Stimulated activated memory B cell treated with anti-CD40 and anti-IgM and Interleukin-4, amounts not matched to agents 10 μg/mL and 1 μg/mL and 100 μg/mL, for 72 hours (primary cell): ENCODE measurements around the gene USP40.
"Not testable (repeated sequence)": the region's sequence is repeated elsewhere in the genome, so short reads cannot be mapped to it uniquely, and the experiment has no call there.

Source experiments
- ATAC-seq: fragments of 150-1000 bp; cut with Tn5 transposase; 2 replicates; pipeline ENCODE4 v1.10.0; 2021
- H3K27ac Mint-ChIP-seq: one replicate; pipeline ENCODE4 v1.8.0; 2022; ENCODE audit warnings: mild to moderate bottlenecking, mixed read lengths
- H3K27me3 Mint-ChIP-seq: one replicate; pipeline ENCODE4 v1.8.0; 2022; ENCODE audit warnings: mixed read lengths
- H3K36me3 Mint-ChIP-seq: one replicate; pipeline ENCODE4 v1.8.0; 2022; ENCODE audit warnings: mixed read lengths
- H3K4me1 Mint-ChIP-seq: one replicate; pipeline ENCODE4 v1.8.0; 2022; ENCODE audit warnings: mixed read lengths
- H3K4me3 Mint-ChIP-seq: one replicate; pipeline ENCODE4 v1.8.0; 2022; ENCODE audit warnings: mild to moderate bottlenecking, moderate library complexity, mixed read lengths
- H3K9me3 Mint-ChIP-seq: one replicate; pipeline ENCODE4 v1.8.0; 2022; ENCODE audit warnings: mixed read lengths

USP40 gene, protein sequence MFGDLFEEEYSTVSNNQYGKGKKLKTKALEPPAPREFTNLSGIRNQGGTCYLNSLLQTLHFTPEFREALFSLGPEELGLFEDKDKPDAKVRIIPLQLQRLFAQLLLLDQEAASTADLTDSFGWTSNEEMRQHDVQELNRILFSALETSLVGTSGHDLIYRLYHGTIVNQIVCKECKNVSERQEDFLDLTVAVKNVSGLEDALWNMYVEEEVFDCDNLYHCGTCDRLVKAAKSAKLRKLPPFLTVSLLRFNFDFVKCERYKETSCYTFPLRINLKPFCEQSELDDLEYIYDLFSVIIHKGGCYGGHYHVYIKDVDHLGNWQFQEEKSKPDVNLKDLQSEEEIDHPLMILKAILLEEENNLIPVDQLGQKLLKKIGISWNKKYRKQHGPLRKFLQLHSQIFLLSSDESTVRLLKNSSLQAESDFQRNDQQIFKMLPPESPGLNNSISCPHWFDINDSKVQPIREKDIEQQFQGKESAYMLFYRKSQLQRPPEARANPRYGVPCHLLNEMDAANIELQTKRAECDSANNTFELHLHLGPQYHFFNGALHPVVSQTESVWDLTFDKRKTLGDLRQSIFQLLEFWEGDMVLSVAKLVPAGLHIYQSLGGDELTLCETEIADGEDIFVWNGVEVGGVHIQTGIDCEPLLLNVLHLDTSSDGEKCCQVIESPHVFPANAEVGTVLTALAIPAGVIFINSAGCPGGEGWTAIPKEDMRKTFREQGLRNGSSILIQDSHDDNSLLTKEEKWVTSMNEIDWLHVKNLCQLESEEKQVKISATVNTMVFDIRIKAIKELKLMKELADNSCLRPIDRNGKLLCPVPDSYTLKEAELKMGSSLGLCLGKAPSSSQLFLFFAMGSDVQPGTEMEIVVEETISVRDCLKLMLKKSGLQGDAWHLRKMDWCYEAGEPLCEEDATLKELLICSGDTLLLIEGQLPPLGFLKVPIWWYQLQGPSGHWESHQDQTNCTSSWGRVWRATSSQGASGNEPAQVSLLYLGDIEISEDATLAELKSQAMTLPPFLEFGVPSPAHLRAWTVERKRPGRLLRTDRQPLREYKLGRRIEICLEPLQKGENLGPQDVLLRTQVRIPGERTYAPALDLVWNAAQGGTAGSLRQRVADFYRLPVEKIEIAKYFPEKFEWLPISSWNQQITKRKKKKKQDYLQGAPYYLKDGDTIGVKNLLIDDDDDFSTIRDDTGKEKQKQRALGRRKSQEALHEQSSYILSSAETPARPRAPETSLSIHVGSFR

GRCh38 chr2:233566141-233566956 is at the start of gene USP40:
Gene USP40, minus strand, starts transcription at chr2:233566782. Its CDS starts 1,228 bp downstream, at chr2:233565554.
- peak; percentile 87 for ATAC-seq
- H3K27ac Mint-ChIP-seq = peak within 1 kb of the TSS; percentile 100

GRCh38 chr2:233611284-233611683 is 44.7 kb upstream of the USP40 start:
- no peak for ATAC-seq
- peaks cover 20% of the 10 kb centered on the region for H3K9me3 Mint-ChIP-seq
- H3K4me3 Mint-ChIP-seq = no peak overlapping the region
- peaks cover 21% of the 10 kb centered on the region for H3K27me3 Mint-ChIP-seq
- no peaks in the 10 kb centered on the region for H3K4me1 Mint-ChIP-seq
- H3K36me3 Mint-ChIP-seq = peaks cover 14% of the 10 kb centered on the region
- H3K27ac Mint-ChIP-seq = no peak overlapping the region

More at GRCh38 chr2:233566141-233566956, at the start of gene USP40:
- peak within 1 kb of the TSS; percentile 100 for H3K4me3 Mint-ChIP-seq
- H3K27me3 Mint-ChIP-seq = no peaks in the 10 kb centered on the region
- H3K36me3 Mint-ChIP-seq = peaks cover 9% of the 10 kb centered on the region
- H3K4me1 Mint-ChIP-seq = peaks cover 19% of the 10 kb centered on the region
- H3K9me3 Mint-ChIP-seq = no peaks in the 10 kb centered on the region

GRCh38 chr2:233605680-233606079 is 39.1 kb upstream of the USP40 start:
- no peak for ATAC-seq
- Mint-ChIP-seq H3K4me1 (no peaks in the 10 kb centered on the region), H3K9me3 (peaks cover 3% of the 10 kb centered on the region), H3K27me3 (peaks cover 11% of the 10 kb centered on the region), H3K36me3 (peaks cover 8% of the 10 kb centered on the region), H3K27ac (no peak overlapping the region), H3K4me3 (no peak overlapping the region)

DNA sequence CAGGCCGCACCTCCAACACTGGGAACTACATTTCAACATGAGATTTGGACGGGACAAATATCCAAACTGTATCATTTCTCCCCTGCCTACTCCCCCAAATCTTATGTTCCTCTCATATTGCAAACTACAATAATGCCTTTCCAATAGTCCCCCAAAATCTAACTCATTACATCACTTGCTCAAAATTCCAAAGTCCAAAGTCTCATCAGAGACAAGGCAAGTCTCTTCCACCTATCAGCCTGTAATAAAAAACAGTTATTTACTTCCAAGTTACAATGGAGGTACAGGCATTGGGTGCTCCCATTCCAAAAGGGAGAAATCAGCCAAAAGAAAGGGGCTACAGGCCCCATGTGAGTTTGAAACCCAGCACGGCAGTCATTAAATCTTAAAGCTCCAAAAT is 38.2 kb upstream of the USP40 start:
- peaks cover 8% of the 10 kb centered on the region for H3K36me3 Mint-ChIP-seq
- no peaks in the 10 kb centered on the region for H3K4me1 Mint-ChIP-seq
- no peak overlapping the region for H3K27ac Mint-ChIP-seq
- peaks cover 2% of the 10 kb centered on the region for H3K9me3 Mint-ChIP-seq
- ATAC-seq = no peak
- no peak overlapping the region for H3K4me3 Mint-ChIP-seq
- peaks cover 11% of the 10 kb centered on the region for H3K27me3 Mint-ChIP-seq

- peaks cover 8% of the 10 kb centered on the region for H3K36me3 Mint-ChIP-seq
- no peaks in the 10 kb centered on the region for H3K4me1 Mint-ChIP-seq
- no peak overlapping the region for H3K4me3 Mint-ChIP-seq
- H3K27ac Mint-ChIP-seq = no peak overlapping the region
- H3K9me3 Mint-ChIP-seq = peaks cover 2% of the 10 kb centered on the region
- no peak for ATAC-seq
- peaks cover 11% of the 10 kb centered on the region for H3K27me3 Mint-ChIP-seq
These were observed 36.9 kb upstream of the USP40 start for GRCh38 chr2:233603520-233603919.

GRCh38 chr2:233602076-233602475 is 35.5 kb upstream of the USP40 start:
- Mint-ChIP-seq H3K27me3 (peaks cover 11% of the 10 kb centered on the region), H3K9me3 (peaks cover 2% of the 10 kb centered on the region), H3K4me3 (no peak overlapping the region), H3K4me1 (no peaks in the 10 kb centered on the region), H3K27ac (no peak overlapping the region), H3K36me3 (peaks cover 8% of the 10 kb centered on the region)
- ATAC-seq = no peak

GRCh38 chr2:233600386-233600785 is 33.8 kb upstream of the USP40 start:
- H3K9me3 Mint-ChIP-seq = no peaks in the 10 kb centered on the region
- no peak overlapping the region for H3K4me3 Mint-ChIP-seq
- H3K36me3 Mint-ChIP-seq = peaks cover 8% of the 10 kb centered on the region
- H3K4me1 Mint-ChIP-seq = peaks cover 6% of the 10 kb centered on the region
- no peak overlapping the region for H3K27ac Mint-ChIP-seq
- no peak for ATAC-seq
- peaks cover 11% of the 10 kb centered on the region for H3K27me3 Mint-ChIP-seq

DNA sequence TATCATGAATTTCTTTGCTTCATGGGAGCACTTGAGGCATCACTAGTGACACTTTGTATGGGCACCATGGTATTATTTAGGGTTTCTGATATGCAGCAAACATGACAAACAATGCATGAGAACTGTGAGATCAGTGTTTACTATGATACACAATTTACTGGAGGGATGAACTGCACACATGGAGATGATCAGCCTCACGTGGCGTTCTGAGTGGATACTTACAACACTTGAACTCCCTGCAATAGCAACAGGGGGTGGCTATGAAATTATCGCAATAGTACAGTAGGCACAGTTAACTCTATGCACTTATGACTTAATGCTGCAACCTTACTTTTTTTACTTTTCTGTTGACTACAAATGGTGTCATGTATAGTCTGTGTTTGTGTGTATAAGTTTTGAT is 32.4 kb upstream of the USP40 start:
- Mint-ChIP-seq H3K4me1 (peaks cover 10% of the 10 kb centered on the region), H3K27ac (no peak overlapping the region), H3K36me3 (peaks cover 8% of the 10 kb centered on the region), H3K9me3 (no peaks in the 10 kb centered on the region), H3K27me3 (peaks cover 16% of the 10 kb centered on the region), H3K4me3 (no peak overlapping the region)
- ATAC-seq = no peak

DNA sequence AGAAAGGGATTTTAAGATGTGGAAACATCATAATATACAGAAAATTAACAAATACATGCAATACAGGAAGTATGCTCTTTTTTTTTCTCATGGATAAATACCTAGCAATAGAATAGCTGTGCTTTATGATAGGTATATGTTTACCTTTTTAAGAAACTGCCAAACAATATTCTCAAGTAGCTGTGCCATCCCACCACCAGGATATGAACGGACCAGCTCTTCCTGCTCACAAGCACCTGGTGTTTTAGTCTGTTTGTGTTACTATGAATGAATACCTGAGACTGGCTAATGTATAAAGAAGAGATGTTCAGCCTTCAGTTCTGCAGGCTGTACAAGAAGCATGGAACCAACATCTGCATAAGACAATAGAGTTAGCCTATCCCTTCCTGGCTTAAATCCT is 30.9 kb upstream of the USP40 start:
- ATAC-seq = no peak
- no peak overlapping the region for H3K27ac Mint-ChIP-seq
- peaks cover 21% of the 10 kb centered on the region for H3K4me1 Mint-ChIP-seq
- H3K9me3 Mint-ChIP-seq = no peaks in the 10 kb centered on the region
- H3K4me3 Mint-ChIP-seq = no peak overlapping the region
- H3K27me3 Mint-ChIP-seq = peaks cover 16% of the 10 kb centered on the region
- H3K36me3 Mint-ChIP-seq = peaks cover 2% of the 10 kb centered on the region

- Mint-ChIP-seq H3K27ac (no peak overlapping the region), H3K27me3 (peaks cover 9% of the 10 kb centered on the region), H3K4me3 (no peak overlapping the region), H3K4me1 (peaks cover 21% of the 10 kb centered on the region), H3K36me3 (no peaks in the 10 kb centered on the region), H3K9me3 (no peaks in the 10 kb centered on the region)
- peak; percentile 53 for ATAC-seq
These were observed 26.6 kb upstream of the USP40 start for GRCh38 chr2:233593201-233593600.

DNA sequence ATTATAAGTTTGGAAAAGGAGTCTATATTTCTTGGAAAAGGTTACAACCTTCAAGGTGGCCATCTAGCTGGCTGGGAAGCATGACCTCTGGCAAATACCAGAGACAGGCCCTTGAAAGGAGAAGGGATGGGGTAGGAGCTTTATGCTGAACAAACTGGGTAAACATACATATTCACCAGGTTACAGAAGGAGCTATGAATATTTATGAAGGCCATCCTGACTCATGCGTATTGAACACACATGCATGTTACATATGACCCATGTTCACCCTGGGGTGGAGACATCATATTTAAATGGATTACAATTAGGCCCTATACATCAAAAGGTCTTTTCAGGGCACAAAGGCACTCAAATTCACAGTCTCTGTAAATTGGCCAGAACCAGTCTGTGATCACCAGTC is 26.1 kb upstream of the USP40 start:
- not testable (repeated sequence) for H3K27me3 Mint-ChIP-seq, H3K27ac Mint-ChIP-seq, ATAC-seq, H3K36me3 Mint-ChIP-seq, H3K9me3 Mint-ChIP-seq, H3K4me3 Mint-ChIP-seq
- H3K4me1 Mint-ChIP-seq = peaks cover 21% of the 10 kb centered on the region

DNA sequence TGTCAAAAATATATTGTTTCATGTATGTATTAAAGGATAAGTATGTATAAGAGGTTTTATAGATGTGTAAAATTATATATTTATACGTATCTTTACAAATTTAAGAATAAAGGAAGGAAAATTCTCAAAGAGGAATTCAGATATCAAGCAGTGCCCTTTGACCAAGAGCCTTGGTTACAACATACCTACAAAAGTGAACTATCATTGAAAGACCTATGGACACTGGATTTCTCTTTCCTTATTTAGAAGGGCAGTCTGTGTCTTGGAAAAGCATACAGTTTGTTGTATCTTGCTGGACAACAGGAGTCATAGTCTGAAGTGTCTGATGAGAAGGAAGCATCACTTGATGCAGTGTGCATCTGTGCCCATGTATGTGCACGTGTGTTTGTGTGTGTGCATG is 21.8 kb upstream of the USP40 start:
- no peaks in the 10 kb centered on the region for H3K36me3 Mint-ChIP-seq

DNA sequence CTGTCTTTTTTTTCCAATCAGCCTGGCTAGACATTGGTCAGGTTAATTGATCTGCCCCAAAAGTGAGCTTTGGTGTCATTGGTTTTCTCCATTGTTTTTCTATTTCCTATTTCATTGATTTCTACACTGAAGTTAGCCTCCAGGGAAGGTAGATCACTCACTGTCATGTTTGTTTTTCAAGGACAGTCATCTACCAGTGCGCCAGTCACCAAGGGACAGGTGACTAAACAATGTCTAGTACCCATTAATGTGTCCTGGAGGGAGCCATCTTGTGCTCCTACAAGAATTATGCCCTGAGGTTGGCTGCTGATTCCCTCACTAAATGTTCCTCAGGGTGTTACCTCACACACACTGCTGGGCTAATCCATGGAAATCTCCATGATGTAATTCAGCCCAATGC is 17.6 kb upstream of the USP40 start:
- no peak overlapping the region for H3K4me3 Mint-ChIP-seq
- H3K9me3 Mint-ChIP-seq = no peaks in the 10 kb centered on the region
- no peak for ATAC-seq
- peaks cover 17% of the 10 kb centered on the region for H3K27me3 Mint-ChIP-seq
- H3K4me1 Mint-ChIP-seq = no peaks in the 10 kb centered on the region
- no peaks in the 10 kb centered on the region for H3K36me3 Mint-ChIP-seq
- H3K27ac Mint-ChIP-seq = no peak overlapping the region

More for the DNA sequence above, 21.8 kb upstream of the USP40 start:
- Mint-ChIP-seq H3K9me3 (no peaks in the 10 kb centered on the region), H3K27ac (no peak overlapping the region), H3K4me1 (peaks cover 5% of the 10 kb centered on the region), H3K4me3 (no peak overlapping the region), H3K27me3 (peaks cover 17% of the 10 kb centered on the region)
- no peak for ATAC-seq

GRCh38 chr2:233583217-233583965 is 16.8 kb upstream of the USP40 start:
- peak overlapping the region; percentile 36 for H3K4me3 Mint-ChIP-seq
- not testable (repeated sequence) for H3K9me3 Mint-ChIP-seq, H3K4me1 Mint-ChIP-seq, H3K27ac Mint-ChIP-seq, ATAC-seq, H3K36me3 Mint-ChIP-seq
- peaks cover 17% of the 10 kb centered on the region for H3K27me3 Mint-ChIP-seq
